ENCODE results near the gene FHOD3.
"Not testable (repeated sequence)": the region's sequence is repeated elsewhere in the genome, so short reads cannot be mapped to it uniquely, and the experiment has no call there.

FHOD3 gene

DNA sequence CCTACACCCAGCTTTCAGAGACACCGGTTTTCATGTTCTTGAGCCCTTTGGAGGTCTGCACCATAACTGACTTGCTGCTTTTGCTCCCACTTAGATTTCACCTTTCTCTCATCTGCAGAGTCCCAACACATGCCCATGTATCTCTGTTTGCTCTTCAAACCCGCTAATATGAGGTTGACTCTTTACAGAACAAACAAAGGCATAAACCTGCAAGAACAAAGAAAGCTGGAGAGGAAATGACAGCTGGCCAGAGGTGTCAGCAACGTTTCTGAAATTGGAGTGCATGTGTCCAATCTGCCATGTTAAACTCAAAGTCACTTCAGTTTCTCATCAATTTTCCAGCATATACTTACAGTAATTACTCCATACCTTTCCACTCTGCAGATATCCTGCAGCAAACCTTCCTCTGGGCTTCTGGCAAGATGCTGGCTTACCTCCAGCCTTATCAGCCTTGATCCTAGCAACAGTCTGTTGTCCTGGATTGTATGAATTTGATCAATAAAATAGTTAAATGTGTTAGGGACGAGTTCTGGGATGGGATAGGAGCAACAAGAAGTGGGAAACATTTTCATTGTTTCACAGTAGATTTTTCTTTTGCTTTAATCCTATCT, 157.4 kb downstream of the FHOD3 start:
- DNase-seq = peak; percentile 19

DNA sequence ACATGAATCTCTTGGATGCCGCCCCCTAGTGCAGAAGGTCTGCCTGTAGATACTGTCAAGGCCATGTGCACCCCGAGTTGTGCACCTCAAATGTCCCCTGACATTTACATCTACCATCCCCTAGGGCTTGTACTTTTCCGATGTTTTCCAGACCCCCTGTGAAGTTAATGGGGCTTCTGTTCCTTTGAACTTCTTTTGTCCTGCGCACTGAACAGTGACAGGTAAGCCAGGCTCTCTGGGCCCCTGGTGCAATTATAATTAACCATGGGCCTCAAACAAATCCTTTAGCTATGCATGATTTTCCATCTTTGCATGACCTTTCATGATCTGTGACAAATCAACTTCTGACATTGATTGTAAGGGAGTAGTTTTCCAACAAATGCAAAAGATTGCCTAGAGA, 158.4 kb downstream of the FHOD3 start:
- no peak for DNase-seq

DNA sequence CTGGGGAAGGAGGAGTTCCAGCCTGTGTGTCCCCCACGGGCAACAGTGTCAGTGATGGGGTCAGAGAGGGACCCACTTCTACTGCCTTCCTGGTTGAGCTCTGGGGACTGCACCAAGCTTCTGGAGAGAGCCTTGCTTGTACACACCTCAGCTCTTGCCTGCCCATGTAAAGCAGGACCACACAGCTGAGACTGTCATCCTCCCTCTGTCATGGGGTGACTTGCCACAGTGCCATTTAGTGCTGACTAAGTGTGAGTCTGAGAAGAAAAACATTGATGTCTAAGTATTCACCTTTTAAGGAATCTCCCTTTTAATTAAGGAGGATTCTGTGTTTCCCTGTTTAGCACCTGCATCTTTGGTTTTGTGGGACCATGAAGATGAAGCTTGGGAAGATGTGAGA, 159.1 kb downstream of the FHOD3 start:
- no peak for DNase-seq

DNA sequence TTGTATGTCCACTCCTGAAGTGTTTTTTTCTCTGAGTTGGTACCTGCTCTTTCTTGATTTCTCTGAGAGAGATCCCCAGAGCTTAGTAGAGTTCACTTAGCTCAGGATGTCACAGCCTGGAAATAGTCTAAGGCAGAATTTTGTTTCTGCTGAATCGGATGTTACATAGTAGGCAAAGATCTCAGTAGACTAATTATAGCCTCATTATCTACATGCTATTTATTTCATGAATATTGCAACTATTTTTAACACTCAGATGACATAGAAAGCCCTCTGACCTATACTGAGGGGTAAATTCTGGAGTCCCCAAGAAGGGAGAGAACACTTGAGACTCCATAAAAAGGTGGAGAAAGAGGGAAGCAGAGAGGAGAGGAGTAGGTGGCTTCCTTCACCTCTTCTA, 160.2 kb downstream of the FHOD3 start:
- no peak for DNase-seq

DNA sequence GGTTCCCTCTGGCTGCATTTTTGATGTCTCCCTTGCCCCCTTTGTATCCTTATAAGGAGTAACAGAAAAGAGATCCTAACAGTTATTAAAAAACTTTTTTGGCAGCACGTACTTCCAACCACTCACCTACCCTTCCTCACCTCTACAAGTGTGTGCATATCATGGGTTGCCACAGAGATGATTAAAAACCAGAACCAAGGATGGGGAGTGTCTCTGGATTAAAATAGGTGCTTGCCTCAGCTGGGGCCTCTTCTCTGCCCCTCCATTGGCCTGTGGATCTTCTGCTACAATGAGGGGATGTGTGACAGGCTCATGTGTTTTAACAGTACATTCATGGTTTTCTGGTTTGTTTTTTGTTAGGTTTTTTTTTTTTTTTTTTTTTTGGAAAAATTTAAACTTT, 160.8 kb downstream of the FHOD3 start:
- DNase-seq = no peak

DNA sequence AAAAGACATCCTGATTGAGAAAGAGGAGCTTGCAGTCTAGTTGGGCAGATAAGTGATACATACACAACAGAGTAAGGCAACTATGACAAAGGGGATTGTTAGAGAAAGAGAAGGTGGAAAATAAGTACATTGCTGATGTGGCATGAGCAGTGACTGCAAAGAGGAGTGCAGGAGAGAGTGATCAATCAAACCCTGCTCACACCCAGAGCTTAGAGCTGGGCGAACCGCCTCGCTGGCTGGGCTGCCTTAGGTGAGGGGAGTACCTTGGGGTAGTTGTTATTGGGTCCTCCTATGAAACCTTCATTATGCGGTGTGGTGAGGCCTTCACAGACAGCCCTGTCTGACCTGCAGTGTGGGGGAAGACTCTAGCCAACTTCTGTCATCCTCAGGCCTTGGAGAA, 161.7 kb downstream of the FHOD3 start:
- no peak for DNase-seq

DNA sequence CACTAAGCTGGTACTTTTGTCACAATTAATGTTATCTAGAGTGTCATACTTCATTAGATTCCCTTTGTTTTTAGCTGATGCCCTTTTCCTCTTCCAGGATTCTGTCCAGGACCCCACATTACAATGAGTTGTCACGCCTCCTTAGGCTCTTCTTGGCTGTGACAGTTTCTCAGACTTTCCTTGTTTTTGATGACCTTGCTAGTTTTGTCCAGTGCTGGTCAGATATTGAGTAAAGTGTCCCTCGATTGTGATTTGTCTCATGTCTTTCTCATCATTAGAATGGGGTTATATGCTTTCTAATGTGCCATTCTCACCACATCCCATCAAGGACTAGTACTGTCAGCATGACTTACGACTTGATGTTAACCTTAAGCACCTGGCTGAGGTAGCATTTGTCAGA, 162.3 kb downstream of the FHOD3 start:
- no peak for DNase-seq

DNA sequence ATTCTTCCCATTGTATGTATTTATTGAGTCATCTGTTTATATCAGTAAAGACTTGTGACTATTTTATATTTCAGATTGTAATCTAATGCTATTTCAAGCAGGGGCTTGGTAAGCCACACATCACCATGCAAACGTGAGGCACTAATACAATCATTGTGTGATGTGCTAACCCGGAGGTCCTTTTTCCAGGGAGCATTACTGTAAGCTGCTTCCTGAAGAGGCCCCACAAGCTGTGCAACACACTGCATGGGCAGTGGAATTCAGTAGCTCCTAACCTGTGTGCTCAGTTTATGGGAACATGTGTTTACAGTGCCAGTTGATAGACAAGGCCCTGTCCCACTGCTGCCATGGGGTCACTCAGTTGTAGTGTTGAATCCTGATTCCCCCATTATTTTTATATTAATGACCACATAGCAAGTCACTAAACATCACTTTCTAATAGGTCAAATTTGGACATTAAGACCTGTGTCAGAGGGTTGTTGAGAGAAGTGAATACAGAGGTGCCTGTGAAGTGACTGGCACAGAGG, 162.9 kb downstream of the FHOD3 start:
- no peak for DNase-seq

DNA sequence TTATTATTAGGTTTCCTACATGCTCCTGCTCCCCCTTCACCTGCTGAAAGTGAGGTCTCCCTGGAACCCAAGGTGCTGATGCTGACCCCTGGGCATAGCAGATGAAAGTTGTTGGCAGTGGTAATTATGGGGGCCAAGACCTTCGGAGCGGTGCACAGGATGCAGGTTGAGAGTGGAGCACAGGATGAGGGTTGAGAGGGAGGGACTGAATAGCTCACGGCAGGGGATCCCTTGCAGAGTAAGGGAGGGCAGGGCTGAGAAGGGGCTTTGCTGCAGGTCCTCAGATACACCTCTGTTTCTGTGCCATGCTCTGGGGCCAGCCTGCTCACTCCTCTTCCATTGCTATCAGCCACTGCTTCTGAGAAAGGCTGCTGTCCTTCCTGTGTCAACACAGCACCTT, 163.3 kb downstream of the FHOD3 start:
- no peak for DNase-seq

DNA sequence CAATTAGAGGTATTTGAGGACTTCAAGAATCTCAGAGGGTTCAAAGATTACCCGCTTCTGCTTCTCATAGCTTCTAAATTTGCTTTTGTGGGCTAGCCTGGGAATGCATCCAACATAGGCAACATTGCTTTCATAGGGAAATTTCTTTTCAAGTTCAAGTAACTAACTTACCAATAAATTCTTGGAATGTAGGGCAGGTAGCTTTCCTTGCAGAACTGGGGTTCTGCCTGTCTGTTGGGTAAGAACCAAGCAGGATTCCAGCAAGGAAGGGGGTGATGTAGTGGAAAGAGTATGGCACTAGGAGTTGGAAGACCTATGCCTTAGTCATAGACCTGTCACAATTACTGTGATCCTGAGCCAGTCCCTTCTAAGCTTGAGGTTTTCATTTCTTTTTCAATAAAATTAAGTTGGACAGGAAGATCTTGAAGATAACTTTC, 164.1 kb downstream of the FHOD3 start:
- DNase-seq = no peak

DNA sequence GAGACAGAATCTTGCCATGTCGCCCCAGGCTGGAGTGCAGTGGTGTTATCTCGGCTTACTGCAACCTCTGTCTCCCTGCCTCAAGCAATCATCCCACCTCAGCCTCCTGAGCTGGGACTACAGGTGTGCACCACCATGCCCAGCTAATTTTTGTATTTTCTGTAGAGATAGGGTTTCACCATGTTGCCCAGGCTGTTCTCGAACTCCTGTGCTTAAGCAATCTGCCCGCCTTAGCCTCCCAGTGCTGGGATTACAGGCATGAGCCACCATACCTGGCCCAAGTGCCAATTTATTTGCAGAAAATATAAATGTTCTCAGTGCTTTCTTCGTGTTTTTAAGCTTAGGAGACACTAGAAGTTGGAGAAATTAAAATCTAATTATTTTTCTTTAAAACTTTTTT, 166.0 kb downstream of the FHOD3 start:
- not testable (repeated sequence) for DNase-seq

DNA sequence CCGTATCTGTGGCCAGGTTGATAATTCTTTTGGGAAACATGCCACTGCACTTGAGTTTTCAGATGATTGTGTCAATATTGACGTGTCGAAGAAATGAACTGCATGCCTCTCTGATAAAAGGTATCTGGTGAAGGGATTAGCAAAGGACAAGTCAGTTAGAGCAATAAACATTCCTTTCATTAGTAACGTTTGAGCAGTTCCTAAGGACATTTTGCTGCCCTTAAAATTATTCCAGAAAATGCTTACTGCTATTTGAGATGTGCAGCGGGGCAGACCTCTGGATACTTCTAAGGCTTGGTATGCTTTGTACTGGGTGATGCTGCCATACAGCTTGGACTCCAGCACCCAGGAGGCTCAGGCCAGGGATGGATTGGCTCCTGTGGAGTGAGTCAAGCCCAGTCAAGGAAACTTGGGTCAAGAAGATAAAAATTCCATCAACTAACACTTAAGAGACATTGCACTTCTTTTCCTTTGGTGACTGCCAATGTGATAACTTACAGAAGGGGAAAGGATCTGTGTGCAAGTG, 166.7 kb downstream of the FHOD3 start:
- no peak for DNase-seq

DNA sequence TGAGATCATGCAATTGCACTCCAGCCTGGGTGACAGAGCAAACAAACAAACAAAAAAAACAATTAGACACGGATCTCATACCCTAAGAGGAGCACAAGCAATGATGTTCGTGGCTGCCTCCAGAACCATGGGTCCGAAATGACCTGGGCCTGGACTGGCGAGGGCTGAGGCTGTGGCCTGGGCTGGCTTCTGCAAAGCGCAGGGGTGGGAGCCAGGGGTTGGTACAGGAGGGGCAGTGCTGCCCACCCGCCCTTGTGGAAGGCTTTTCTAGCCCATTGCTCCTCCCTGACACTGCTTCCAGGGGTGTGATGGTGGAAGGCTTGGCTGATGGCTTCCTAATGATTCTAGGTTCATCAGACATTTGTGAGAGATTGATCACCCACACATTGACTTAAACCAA, 167.8 kb downstream of the FHOD3 start:
- no peak for DNase-seq

DNA sequence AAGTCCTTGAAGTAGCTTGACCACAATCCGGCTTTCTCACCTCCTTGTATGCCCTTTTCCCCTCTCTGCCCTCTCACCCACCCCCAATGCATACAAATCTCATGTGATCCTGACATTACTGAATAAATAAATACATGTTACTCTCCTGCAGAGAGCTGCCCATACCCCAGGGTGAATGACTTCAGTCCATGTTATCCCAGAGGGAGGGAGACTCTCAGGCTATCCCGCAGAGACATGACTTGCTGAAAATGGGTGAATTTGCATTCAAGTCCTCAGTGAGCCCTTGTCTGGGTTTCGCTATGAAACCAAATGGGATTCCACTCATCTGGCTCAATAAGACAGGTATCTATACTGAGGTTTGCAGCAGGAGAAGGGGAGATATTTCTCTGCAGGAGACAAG, 168.5 kb downstream of the FHOD3 start:
- no peak for DNase-seq

DNA sequence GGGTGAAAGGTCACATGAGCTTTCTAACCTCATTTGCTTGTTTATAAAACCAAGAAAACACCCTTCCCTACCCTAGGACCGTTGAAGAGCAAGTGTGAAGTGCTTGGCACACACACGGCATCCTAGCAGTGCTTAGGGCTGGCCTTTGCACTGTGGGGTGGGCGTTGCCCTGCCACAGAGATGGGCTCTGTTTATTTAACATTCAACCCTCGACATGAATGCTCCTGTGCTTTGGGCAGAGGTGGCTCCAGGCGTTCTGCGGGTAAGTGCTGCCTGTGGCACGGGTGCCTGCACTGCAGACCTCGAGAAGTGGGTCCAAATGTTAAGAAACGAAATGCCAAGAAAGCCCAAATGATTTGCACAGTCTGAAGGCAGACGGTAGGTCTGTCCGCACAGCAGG, 170.1 kb downstream of the FHOD3 start:
- DNase-seq = no peak

DNA sequence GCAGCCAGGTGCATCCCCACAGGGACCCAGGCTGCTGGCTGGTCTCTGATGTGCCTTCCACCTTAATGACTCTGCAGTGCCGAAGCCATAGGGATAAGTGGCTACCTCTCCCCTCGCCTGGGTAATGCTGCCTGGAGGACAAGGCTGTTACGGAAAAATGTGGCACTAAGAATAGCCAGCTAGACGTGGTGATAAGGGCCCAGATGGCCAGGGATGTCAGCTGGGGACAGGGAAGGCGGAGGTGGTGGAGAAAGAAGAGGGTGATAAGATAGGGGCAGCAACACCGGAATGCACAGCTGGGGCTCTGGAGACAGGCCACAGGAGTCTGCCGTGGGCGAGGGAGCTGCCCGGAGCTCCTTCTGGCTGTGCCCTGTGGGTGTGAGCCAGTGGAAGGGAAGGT, 170.6 kb downstream of the FHOD3 start:
- DNase-seq = no peak

DNA sequence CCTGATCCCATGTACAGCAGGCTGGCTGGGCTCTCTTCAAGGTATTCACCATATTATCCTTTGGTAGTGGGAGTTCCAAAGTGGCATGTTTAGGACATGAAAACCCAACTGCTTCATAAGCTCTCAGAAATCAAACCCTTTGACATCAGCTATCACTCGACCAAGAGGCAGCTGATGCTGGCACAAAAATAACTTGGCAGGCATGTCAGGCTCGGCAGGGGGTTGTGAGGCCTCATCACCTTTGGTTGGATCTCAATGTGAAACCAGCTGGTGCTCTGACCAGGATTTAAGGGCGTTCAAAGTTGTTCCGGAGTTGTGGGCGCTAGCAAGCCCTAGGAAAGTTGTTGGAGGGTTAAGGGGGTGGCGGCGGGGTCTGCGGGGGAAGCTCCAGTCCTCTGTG, 171.9 kb downstream of the FHOD3 start:
- no peak for DNase-seq

DNA sequence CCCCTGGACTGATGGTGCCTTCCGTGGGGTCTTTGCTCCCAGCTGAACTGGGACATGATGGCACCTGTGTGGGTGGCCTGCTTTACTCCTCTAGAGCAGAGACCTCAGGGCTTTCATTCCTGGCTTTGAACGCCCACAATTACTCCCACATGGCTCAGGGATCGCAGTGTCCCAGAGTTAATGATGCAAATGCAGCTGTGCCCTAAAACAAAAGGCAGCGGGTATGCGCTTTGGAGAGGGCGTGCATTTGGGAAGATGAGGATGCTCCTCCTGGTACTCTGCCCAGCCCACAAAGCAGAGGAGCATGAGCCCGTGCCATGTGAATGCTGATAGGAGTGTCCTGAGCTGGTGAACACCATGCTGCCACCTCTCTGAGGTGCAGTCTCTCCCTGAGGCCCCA, 173.4 kb downstream of the FHOD3 start:
- DNase-seq = no peak

DNA sequence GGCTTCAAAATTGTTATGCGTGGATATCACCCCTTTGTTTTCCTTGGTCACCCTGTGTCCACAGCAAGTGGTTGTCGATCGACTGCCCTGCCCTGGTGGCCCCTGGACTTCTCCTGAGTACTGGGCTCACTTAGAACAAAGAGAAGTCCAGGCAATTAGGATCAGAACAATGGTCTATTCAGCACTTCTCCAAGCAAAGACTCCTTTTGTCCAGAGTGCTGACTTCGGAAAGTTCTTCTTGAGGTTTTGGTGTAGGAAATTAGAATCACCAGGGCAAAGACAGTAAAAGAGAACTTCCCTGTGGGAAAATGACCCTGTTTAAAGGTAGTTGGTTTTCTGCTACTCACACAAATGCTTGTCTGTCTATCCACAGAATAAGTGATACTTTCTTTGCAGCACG, 173.9 kb downstream of the FHOD3 start:
- no peak for DNase-seq

DNA sequence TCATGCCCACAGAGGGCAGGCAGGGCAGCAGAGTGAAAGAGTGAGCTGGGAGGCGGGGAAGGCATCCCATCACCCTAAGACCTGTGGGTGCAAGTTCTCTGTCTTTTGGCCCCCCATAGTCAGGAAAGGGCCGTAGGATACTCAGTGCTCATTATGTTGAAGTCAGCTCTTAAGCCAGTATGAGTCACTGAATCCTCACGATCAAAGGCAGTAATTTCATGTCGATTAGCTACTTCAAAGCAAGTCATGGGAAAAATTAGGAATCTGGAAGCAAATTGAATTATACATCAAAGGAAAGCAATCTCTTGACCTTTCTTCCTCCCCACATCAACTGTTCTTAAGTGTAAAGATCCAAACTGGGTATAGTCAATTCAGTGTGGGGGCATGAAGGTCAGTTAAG, 178.9 kb downstream of the FHOD3 start:
- DNase-seq = no peak

DNA sequence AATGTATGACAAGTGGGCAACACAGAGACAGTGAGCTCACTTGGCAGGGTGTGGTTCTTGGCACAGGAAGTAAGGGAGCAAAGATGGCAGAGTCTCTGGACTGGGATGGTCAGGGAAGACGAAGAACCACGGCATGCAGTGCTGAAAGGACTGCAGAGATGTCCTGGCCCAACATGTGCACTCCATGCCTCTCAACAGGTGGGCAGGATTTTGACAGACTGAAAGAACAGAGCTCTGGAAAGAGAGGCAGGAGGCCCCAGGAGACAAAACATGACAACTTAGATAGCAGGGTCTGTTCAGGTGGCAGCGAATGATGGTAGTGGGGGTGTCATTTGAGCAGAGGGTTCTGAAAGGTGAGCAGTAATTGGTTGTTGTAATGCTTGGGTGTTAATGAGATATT, 180.3 kb downstream of the FHOD3 start:
- no peak for DNase-seq

DNA sequence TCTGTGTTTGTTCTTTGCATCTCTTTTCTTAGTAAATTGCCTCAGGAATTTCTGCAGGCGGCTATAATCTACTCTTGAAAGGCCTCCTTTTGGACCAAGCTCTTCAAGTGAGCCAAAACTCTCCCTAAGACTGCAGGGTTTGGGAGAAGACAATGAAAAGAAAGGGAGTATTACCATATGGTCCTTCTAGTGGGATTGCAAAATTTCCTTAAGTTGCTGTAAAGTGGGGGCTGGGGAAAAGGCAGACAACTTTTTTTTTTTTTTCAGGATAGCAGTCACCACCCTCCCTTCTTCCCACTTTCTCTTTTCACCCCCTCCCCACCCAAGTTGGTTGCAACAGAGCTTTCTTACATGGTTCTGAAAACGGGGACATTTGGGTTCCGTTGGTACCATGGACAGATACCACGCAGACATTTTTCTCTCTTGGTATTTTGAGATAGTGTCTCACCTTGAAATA, 183.7 kb downstream of the FHOD3 start:
- DNase-seq = no peak

DNA sequence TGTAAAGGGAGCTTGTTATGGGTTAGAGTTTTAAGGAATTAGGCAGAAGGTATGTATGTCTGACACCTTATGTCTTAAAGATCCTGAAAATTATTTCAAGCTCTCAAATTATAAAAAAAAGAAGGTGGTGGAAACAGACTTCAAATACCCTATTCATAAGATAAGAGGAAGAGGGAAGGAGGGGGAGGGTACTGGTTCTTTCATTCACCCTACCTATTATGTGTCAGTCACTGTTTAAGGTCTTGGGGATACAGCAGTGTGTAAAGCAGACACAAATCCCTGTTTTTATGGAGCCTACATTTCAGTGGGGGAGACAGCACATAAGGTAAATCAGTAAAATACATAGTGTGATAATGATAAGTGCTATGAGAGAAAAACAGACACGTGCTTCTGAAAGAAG, 184.4 kb downstream of the FHOD3 start:
- DNase-seq = no peak

DNA sequence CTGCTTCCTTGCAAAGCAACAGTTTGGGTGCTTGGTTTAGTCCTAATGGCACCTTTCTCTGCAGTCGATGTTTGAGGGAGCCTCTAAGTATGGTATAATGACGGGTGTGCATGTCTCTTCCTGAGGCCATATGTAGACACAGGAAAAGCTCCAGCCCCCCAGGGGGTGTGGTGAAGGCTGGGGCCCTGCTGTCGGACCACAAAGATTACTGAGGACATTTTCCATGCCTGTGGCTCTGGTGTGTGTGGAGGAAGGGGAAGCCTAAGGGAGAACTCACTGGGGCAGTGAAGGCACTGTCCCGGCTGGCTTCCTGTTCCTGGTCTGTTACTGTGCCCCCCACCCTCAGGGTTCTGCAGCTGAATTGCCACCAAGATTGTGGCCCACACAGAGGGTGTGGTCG, 187.1 kb downstream of the FHOD3 start:
- no peak for DNase-seq

DNA sequence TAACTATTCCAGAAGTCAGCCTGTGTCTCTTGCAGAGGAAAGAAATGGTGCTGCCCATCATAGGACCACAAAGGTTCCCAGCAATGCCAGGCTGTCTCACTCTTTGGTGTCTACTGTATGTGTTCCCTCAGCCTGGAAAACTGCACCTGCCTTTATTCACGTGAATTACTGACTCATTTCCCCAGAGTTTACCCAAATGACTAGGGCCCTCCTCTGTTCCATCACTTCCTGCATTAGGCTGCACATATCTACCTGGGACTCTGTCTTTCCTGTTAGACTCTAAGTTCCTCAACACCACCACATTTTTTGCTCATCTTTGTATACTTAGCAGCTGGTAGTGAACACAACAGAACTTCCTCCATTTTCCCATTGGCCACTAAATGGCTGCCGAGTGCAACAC, 188.3 kb downstream of the FHOD3 start:
- DNase-seq = no peak
